GM23248 (cell line): ENCODE data around the gene IFT52.

Experiments
- EZH2 ChIP-seq: fragments of 200-600 bp; sonication (generic); IDR thresholded peaks from 2 replicates; pipeline ENCODE4 v1.6.1; 2018; ENCODE audit warnings: antibody characterized with exemption, mild to moderate bottlenecking; ENCODE audit not compliant: insufficient read depth, poor library complexity, severe bottlenecking
- EZH2phosphoT487 ChIP-seq: fragments of 200-600 bp; sonication (generic); IDR thresholded peaks from 2 replicates; pipeline ENCODE4 v1.6.1; 2018; ENCODE audit warnings: antibody characterized with exemption, moderate library complexity, mild to moderate bottlenecking, low read depth; ENCODE audit not compliant: insufficient read depth

- no peak for TF ChIP-seq EZH2
- TF ChIP-seq EZH2phosphoT487 = no peak
These were observed 25.6 kb upstream of the IFT52 start for GRCh38 chr20:43564993-43565757.
